HG03457 (cell line): Measurements from ENCODE around the gene CTCF.

Source experiments
- ATAC-seq: cut with Tn5 transposase; IDR thresholded peaks from one replicate; pipeline ENCODE4 v1.9.1; 2021; ENCODE audit warnings: moderate number of reproducible peaks; ENCODE audit not compliant: unreplicated experiment

The CTCF gene

GRCh38 chr16:67676939-67677338 is 114.6 kb downstream of the CTCF start:
- ATAC-seq: no peak

GRCh38 chr16:67677712-67678111 is 115.4 kb downstream of the CTCF start:
- ATAC-seq: no peak

- ATAC-seq: no peak
Measured at GRCh38 chr16:67678354-67679023, 116.2 kb downstream of the CTCF start.

- ATAC-seq: no peak
Measured at GRCh38 chr16:67679935-67680897, 117.9 kb downstream of the CTCF start.

- ATAC-seq: no peak
Measured at GRCh38 chr16:67683767-67684166, 121.4 kb downstream of the CTCF start.

GRCh38 chr16:67685388-67686112 is 123.2 kb downstream of the CTCF start:
- no peak for ATAC-seq
